ENCODE results near the gene UPK1A. TPM values are rescaled to one million over a fixed set of nuclear protein-coding genes. Genes with fewer than 3 reads are reported as not detected.

Gene UPK1A
- total and polyA plus RNA-seq, 2 experiments from 2014 or later, result 7.8 to 19.6 TPM

- Histone ChIP-seq H3K27me3 (no peaks in the 10 kb centered on the region), H3K27ac (peak overlapping the region; percentile 74), H2AFZ (peak overlapping the region; percentile 28), H4K20me1 (ENCODE audit: insufficient read depth, poor library complexity, severe bottlenecking) (no peaks in the 10 kb centered on the region), H3K4me2 (peak overlapping the region; percentile 98), H3K9me3 (ENCODE audit: low read depth) (no peaks in the 10 kb centered on the region), H3K4me3 (peak overlapping the region; percentile 47), H3K9me2 (replicated peaks; ENCODE audit: insufficient read depth) (no peaks in the 10 kb centered on the region), H3K36me3 (replicated peaks; ENCODE audit: insufficient read depth, low read depth) (no peaks in the 10 kb centered on the region), H3K79me2 (peaks cover 12% of the 10 kb centered on the region), H3K4me1 (ENCODE audit: insufficient read depth) (peaks cover 7% of the 10 kb centered on the region)
- 21% methylated on average over 14 of the region's 15 CpGs for WGBS (ENCODE audit: low lambda C conversion rate, missing lambda C conversion rate)
- no peak for DNase-seq (ENCODE audit: low spot score)
- no peak for TF ChIP-seq EZH2 (IDR thresholded peaks at IDR 0.05; ENCODE audit: borderline replicate concordance)
- TF ChIP-seq, protein P1, sequence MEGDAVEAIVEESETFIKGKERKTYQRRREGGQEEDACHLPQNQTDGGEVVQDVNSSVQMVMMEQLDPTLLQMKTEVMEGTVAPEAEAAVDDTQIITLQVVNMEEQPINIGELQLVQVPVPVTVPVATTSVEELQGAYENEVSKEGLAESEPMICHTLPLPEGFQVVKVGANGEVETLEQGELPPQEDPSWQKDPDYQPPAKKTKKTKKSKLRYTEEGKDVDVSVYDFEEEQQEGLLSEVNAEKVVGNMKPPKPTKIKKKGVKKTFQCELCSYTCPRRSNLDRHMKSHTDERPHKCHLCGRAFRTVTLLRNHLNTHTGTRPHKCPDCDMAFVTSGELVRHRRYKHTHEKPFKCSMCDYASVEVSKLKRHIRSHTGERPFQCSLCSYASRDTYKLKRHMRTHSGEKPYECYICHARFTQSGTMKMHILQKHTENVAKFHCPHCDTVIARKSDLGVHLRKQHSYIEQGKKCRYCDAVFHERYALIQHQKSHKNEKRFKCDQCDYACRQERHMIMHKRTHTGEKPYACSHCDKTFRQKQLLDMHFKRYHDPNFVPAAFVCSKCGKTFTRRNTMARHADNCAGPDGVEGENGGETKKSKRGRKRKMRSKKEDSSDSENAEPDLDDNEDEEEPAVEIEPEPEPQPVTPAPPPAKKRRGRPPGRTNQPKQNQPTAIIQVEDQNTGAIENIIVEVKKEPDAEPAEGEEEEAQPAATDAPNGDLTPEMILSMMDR (IDR thresholded peaks at IDR 0.05; ENCODE audit: poor library complexity), result no peak
- no peak for TF ChIP-seq EZH2phosphoT487 (IDR thresholded peaks at IDR 0.05; ENCODE audit: low read depth, severe bottlenecking, unreplicated experiment)
Measured at GRCh38 chr19:35629332-35629633, 37.0 kb upstream of the UPK1A start.

GRCh38 chr19:35633727-35634440 lies 32.4 kb upstream of the UPK1A start:
- Histone ChIP-seq H3K27ac (no peak overlapping the region), H3K4me3 (no peak overlapping the region), H2AFZ (no peak overlapping the region), H3K79me2 (peaks cover 12% of the 10 kb centered on the region), H3K4me2 (no peak overlapping the region), H3K9me3 (ENCODE audit: low read depth) (no peaks in the 10 kb centered on the region), H4K20me1 (ENCODE audit: insufficient read depth, poor library complexity, severe bottlenecking) (no peaks in the 10 kb centered on the region), H3K36me3 (replicated peaks; ENCODE audit: insufficient read depth, low read depth) (no peaks in the 10 kb centered on the region), H3K9me2 (replicated peaks; ENCODE audit: insufficient read depth) (no peaks in the 10 kb centered on the region), H3K4me1 (ENCODE audit: insufficient read depth) (peaks cover 7% of the 10 kb centered on the region), H3K27me3 (no peaks in the 10 kb centered on the region)
- TF ChIP-seq, protein P1 (IDR thresholded peaks at IDR 0.05; ENCODE audit: poor library complexity), result no peak
- no peak for TF ChIP-seq EZH2phosphoT487 (IDR thresholded peaks at IDR 0.05; ENCODE audit: low read depth, severe bottlenecking, unreplicated experiment)
- TF ChIP-seq EZH2 (IDR thresholded peaks at IDR 0.05; ENCODE audit: borderline replicate concordance), result no peak
- DNase-seq (ENCODE audit: low spot score), result no peak
- WGBS (ENCODE audit: low lambda C conversion rate, missing lambda C conversion rate), result 99% methylated on average over 25 of the region's 29 CpGs

DNA sequence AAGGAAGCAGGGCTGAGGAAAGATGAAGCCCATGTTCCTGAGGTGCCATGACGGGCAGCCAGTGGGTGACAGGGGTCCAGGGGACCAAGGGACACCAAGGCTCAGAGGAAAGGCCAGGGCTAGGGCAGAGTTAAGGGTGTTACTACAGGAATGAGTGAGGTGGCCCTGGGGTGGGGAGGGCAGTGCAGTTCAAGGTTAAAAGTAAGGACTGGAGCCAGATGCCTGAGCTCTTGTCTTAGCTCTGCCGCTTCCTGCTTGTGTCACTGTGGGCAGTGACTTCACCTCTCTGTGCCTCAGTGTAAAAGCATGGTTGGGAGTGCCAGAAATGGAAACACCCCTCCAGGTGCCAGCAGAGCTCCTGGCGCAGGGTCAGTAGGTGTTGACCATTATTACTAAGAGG lies 29.7 kb upstream of the UPK1A start:
- no peak overlapping the region for H3K27ac ChIP-seq
- no peaks in the 10 kb centered on the region for H3K9me2 ChIP-seq (replicated peaks; ENCODE audit: insufficient read depth)
- no peaks in the 10 kb centered on the region for H3K4me1 ChIP-seq (ENCODE audit: insufficient read depth)
- no peaks in the 10 kb centered on the region for H3K79me2 ChIP-seq
- no peaks in the 10 kb centered on the region for H3K36me3 ChIP-seq (replicated peaks; ENCODE audit: insufficient read depth, low read depth)
- no peak for DNase-seq (ENCODE audit: low spot score)
- H3K4me3 ChIP-seq, result no peak overlapping the region
- no peaks in the 10 kb centered on the region for H4K20me1 ChIP-seq (ENCODE audit: insufficient read depth, poor library complexity, severe bottlenecking)
- no peak overlapping the region for H3K4me2 ChIP-seq
- no peaks in the 10 kb centered on the region for H3K9me3 ChIP-seq (ENCODE audit: low read depth)
- H3K27me3 ChIP-seq, result no peaks in the 10 kb centered on the region
- WGBS (ENCODE audit: low lambda C conversion rate, missing lambda C conversion rate), result 96% methylated on average over 3 of the region's 3 CpGs
- H2AFZ ChIP-seq, result no peak overlapping the region
- TF ChIP-seq, protein P1 (IDR thresholded peaks at IDR 0.05; ENCODE audit: poor library complexity), result no peak
- no peak for TF ChIP-seq EZH2 (IDR thresholded peaks at IDR 0.05; ENCODE audit: borderline replicate concordance)
- no peak for TF ChIP-seq EZH2phosphoT487 (IDR thresholded peaks at IDR 0.05; ENCODE audit: low read depth, severe bottlenecking, unreplicated experiment)

Data from hepatocyte (in vitro differentiated cells).